ENCODE data around the gene NDUFAF3. TPM values are rescaled to one million over a fixed set of nuclear protein-coding genes. Genes with fewer than 3 reads are reported as not detected.

Gene NDUFAF3, protein sequence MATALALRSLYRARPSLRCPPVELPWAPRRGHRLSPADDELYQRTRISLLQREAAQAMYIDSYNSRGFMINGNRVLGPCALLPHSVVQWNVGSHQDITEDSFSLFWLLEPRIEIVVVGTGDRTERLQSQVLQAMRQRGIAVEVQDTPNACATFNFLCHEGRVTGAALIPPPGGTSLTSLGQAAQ
- 55.2 TPM for polyA plus RNA-seq (ENCODE audit: insufficient read length)

DNA sequence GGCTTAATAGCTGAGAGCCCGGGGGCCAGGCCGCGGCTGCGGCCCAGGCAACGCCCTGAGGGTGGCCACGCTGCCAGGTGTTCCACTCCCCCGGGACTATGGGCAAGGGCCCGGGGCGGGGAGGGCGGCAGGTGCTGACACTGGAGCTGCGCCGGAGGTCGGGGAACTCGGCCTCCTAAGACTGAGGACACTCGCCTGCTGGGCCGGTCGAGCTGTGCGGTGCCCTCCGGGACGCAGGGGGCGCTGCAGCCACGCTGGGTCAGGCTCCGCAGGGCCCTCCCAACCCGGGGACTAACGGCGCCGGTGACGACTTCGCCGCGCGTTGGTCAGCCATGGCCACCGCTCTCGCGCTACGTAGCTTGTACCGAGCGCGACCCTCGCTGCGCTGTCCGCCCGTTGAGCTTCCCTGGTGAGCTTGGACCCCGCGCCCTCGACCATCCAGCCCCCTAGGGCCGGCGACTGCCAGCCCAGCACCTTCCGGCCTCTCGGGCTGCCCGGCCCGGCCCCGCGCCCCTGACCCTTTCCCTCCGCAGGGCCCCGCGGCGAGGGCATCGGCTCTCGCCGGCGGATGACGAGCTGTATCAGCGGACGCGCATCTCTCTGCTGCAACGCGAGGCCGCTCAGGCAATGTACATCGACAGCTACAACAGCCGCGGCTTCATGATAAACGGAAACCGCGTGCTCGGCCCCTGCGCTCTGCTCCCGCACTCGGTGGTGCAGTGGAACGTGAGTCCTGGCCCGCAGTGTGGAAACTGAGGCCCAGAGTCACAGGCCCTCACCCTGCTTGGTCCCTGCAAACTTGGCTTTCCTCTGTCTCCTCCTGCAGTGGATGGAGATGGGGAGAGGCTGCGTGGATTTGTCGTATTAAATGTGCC lies at the start of gene NDUFAF3:
Gene NDUFAF3, plus strand, starts transcription at position 309 of the 875 bp plus-strand sequence. Its CDS starts 24 bp downstream, at position 333.
- peak; percentile 95 for DNase-seq

DNA sequence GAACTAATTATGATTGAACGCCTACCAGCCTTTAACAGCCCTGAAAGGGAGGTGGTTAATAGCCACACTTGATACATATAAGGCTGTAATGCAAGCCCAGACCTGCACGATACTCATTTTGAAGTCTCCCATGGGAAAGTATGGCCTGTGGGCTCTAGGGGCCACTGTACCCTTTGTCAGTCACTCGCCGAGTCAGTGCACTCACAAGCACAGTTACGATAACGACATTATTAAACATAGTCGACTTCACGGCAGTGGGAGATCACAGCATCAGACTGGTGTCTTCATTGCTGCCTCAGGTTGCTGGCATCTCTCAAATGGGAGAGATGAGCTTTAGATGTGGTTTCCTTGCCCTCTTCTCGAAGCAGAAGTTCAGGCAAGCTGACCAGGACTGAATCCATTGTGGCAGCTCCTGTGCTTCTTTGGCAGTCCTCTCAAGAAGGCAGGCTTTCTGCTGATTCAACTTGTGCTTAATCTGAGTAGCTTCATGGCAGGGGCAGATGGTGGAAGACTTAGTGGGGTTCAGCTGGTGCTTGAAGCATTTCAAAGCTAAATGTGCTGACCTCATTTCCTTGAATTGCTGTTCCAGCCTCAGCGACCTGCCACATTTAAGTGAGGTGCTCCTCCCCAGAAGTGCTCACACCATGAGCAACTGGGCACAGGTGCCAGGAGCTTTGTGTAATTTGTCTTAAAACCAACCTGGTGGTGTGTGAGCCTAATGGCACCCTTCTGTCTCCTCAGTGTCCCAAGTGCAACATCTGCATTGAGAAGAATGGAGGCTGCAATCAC lies 47.7 kb upstream of the NDUFAF3 start:
- DNase-seq, result no peak

DNA sequence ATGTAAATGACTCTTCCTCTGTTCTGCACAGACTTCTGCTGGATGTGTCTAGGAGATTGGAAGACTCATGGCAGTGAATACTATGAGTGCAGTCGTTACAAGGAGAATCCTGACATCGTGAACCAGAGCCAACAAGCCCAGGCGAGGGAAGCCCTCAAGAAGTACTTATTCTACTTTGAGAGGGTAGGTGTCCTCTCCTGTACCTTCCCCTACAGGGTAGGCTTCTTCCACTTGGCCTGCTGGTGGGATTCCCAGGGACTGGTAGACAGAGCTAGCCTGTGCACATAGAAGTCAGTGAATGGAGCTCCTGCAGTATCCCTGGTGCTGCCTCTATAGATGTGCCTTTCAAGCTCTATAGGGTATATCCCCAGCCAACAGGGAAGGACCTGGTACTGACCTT lies 42.5 kb upstream of the NDUFAF3 start:
- no peak for DNase-seq

DNA sequence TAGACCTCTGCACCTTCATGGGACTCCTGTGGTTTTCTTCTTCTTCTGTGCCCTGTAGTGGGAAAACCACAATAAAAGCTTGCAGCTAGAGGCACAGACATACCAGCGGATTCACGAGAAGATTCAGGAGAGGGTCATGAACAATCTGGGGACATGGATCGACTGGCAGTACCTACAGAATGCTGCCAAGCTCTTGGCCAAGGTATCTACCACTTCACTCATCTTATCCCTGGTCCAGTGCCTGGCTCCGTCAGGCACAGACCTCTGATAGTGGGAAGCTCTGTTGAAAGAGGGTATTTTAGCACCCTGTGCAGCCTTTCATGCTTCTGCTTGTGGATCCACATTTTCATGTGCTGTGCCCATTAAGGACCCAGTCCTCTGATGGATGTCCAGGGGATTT lies 41.6 kb upstream of the NDUFAF3 start:
- no peak for DNase-seq

DNA sequence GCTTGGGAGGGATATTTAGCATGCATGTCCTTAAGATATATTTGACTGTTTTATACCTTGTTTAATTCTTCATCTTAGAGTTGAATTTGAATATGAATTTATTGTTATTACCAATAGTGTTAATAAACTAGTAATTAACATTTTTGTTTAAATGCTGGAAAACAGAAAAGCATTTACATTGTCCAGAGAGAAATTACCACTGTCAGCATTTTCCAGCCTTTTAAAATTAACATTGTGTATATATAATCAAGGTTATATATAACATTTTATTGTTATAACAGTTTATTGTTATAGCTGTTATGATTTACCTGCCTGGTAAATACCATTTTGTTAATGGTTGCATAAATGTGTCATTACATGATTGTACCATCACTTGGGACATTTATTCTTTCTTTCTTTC lies 39.9 kb upstream of the NDUFAF3 start:
- DNase-seq, result no peak

DNA sequence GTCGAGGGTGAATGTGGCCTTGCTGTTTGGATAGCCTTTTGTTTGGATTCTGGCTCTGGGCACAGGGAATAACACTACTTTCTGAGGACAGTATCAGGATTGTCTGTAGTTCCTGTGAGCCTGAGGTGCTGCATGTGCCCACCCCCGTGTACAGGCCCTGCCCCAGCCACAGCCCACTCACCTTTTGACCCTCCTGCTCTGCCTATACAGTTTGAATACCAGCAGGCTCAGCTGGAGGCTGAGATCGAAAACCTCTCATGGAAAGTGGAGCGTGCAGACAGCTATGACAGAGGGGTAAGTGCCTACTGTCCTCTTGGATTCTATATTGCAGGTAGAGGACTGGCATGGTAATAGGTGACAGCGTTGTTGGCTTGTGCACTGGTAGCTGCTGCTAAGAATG lies 39.2 kb upstream of the NDUFAF3 start:
- no peak for DNase-seq

DNA sequence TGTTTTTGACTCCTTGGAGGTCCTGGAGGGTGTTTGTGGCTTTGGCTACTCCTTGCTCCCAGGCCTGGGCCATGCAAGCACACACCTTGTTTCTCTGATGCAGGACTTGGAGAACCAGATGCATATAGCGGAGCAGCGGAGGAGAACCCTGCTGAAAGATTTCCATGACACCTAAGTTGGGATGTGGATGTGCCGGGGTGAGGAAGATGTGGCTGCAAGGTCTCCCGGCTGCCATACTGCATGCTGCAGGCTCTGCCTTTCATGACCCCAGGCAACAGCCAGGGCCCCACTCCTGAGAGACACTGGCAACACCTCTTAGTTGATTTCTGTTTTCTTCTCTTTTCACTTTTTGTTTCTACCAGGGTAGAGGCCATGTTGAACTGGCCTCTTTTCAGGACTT lies 38.8 kb upstream of the NDUFAF3 start:
- no peak for DNase-seq

DNA sequence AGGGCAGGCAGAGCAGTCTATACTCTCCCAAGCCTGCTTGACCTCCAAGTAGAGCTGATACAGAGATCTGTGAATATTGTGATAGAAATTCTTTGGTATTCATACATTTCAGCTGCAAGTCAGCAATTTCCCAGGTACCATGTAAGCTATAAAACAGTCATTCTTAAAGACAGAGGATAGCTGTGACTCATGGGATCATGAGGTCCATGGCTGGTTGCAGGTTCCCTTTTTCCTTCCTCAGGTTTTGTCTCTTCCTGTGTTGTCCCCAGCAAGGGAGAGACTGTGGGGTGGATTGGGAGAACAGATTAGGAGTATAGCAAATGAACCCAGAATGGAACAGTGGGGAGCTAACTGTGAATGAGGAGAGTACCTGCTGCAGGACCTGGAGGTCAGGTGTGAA lies 37.3 kb upstream of the NDUFAF3 start:
- DNase-seq, result no peak

DNA sequence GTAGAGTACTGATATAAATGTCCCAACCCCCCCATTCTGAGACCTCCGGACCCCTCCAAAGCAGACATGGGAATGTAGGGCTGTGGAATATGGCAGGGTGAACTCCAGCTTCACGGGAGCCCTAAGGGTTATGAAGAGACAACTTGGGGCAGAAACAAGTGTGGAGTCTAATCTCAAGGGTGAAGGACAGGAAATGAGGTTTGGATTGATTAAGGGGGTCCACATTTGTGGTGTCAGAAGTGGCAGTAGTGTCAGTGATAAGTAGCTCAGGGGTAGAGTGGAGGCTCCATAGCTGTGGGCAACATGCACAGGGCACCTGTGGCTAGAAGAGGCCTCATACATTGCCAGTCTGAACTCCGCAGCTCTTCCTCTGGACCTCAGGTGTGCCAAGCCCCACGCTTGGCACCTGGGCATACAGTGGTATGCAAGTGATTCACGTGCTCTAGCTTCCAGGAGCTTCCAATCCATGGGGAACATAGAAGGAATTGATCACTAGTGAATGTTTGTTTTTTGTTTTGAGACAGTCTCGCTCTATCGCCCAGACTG lies 36.0 kb upstream of the NDUFAF3 start:
- no peak for DNase-seq

DNA sequence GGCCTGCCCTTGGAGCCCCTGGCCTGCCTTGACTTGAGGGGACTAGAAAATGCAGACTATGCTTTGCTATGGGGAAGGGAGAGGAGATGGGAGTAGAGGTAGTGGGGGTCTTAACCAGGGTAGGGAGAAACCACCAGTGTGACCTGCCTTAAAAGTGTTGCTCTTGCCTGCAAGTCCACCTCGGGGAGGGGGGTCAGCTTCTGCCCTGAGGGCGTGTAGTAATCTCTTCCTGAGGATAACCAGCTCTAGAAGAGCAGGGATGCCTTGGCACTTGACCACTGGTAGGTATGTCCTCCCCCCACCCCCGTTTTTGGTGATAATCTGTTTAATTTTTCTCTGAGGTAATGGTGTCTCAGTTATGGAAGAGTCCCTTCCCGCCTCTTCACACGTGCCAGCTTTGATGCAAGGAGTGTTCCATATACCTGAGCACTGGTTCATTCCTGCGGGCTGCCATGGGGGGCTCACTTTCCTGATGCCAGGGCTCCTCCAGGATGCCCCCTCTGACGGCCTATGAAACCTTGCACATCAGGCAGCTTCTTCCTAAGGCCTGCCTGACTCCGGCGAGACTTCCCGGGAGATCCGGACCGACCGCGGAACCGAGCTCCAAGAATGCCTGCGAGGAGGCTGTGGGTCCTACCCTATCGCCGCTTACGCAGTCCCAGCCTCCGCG lies 32.7 kb upstream of the NDUFAF3 start:
- DNase-seq, result no peak

DNA sequence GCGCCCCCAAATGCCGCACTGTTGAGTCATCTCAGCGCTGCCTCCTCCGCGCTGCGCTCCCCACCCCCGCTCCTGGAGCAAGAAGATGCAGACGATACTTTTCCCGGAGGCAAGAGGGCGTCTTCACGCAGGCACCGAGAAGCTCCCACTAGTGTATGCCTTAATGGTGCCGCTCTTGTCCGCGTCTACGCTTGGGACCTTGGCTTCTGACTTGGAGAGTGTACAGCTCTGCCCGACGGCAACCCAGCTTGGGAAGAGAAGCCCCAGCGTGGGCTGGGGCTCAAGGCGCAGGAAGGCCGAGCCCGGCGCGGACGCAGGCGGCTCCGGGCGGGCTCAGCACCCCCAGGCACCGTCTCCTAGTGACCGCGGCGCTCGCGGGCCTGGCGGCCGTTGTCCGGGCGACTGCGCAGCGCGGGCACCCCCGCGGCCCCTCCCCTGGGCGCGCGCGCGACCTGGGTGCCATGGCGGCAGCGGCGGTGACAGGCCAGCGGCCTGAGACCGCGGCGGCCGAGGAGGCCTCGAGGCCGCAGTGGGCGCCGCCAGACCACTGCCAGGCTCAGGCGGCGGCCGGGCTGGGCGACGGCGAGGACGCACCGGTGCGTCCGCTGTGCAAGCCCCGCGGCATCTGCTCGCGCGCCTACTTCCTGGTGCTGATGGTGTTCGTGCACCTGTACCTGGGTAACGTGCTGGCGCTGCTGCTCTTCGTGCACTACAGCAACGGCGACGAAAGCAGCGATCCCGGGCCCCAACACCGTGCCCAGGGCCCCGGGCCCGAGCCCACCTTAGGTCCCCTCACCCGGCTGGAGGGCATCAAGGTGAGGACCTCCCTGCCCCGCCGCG lies 31.9 kb upstream of the NDUFAF3 start, which contains the start of gene P4HTM:
Gene P4HTM, plus strand, starts transcription at position 446 of the 840 bp plus-strand sequence. Its CDS starts 16 bp downstream, at position 462.
- DNase-seq, result peak; percentile 89

DNA sequence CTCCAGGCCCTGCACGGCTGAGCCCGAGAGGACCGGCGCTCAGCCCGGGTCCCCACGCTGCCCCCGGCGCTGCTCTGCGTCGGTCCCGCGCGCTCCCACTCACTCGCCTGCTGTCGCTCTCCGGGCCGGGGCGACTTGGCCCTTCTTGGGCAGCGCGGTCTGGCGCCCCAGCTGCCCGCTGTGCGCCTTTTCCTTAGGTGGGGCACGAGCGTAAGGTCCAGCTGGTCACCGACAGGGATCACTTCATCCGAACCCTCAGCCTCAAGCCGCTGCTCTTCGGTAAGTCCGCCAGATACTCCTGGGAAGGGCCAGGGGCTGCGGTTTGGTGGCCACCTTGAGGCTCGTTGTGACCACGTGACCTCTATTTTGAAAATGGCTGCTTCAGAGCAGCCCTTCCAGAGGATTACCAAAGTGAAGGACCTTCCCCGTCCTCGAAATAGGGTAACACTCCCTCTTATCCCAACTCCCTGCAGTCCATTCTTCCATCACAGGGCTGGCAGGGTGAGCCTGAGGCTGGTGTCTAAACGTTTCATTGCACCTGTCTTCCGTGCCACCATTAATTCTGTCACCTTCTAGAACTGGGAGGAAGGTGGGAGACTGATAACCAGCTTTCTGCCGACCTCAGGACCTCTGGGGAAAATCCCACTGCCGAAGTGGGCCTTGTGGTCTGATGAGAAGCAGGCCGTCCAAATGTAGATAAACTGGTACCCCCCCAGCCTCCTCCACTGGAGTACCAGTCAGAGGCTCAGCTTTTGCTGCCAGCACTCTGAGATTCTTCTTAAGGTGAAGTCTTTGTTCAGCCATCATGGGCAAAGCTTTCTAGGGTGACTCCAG lies 31.1 kb upstream of the NDUFAF3 start:
- DNase-seq, result no peak

DNA sequence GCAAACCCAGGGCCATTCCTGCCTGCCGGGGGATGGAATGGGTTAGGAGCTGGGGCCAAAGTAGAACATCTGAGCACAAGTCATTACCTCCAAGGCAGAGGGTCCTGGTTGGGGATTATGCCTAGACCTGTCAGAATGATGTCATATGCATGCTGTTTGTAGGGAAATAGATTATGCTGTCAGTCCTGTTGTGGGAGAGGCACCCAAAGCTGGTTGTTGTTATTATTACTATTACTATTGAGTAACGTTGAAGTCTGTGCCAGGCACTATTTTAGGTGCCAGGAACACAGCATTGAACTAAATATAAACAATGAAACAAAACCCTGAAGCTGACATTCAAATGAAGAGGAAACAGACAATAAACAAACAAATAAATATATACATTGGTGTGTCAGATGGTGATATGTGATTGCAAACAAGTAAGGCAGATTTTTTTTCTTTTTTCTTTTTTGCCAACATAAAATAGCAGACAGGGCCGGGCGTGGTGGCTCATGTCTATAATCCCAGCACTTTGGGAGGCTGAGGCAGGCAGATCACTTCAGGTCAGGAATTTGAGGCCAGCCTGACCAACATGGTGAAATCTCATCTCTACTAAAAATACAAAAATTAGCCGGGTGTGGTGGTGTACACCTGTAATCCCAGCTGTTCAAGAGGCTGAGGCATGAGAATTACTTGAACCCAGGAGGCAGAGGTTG lies 29.9 kb upstream of the NDUFAF3 start:
- no peak for DNase-seq

DNA sequence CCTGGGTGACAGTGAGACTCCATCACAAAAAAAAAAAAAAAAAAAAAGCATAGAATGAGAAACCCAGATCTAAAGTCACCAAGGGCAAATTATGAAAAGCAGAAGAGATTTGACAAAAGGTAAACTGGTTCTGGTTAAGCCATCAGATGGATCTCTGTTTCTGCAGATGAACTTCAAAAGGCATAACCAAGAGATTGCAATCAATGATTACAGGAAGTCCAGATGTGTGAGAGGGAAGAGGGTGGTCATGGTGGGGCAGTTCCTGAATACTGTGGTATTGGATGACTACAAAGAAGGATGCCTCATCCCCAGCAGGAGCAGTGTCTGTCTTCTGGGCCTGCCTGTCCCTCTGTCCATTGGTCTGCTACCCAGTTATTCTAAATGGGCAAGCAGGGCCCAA lies 28.1 kb upstream of the NDUFAF3 start:
- DNase-seq, result no peak

DNA sequence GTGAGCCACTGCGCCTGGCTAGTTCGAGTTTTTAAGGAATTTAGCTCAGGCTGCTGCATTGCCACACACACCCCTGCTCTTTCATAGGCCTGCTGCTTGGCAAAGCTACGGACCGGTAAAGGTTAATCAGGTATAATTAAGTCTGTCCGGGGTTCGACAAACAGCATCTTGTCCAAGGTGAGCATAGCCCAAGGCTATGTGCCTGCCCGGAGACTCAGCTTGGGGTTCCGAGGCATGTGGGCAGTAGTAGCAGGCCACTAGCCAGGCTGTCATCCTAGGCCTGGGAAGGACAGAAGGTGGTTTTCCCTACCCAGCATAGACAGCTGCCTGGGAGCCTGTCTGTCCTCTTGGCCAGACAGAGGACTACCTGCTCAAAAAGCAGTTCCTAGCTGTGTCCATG lies 25.3 kb upstream of the NDUFAF3 start:
- no peak for DNase-seq

DNA sequence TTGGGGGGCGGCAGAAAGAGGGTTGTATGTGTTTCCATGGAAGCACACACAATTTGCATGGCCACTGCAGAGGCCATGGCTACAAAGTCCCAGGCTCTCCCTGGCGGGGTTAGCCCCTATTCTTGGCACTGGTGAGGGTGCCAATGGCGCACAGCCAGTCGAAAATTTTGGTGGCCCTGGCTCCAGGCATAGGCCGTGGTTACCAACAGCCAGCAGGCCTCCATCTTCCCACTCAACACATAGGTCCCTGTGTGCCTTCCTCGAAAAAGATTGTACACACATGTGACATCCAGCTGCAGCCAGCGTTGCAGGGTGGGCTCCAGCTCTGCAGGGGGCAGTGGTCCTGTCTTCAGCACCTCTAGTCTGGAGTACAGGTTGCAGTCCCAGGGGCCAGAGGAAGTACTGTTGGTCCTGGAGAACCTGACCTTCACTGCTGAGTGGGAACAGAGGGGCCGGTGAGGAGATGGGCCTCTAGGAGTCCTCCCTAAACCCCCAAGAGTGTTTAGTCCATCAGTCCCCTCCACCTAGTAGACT lies 24.8 kb upstream of the NDUFAF3 start:
- no peak for DNase-seq

DNA sequence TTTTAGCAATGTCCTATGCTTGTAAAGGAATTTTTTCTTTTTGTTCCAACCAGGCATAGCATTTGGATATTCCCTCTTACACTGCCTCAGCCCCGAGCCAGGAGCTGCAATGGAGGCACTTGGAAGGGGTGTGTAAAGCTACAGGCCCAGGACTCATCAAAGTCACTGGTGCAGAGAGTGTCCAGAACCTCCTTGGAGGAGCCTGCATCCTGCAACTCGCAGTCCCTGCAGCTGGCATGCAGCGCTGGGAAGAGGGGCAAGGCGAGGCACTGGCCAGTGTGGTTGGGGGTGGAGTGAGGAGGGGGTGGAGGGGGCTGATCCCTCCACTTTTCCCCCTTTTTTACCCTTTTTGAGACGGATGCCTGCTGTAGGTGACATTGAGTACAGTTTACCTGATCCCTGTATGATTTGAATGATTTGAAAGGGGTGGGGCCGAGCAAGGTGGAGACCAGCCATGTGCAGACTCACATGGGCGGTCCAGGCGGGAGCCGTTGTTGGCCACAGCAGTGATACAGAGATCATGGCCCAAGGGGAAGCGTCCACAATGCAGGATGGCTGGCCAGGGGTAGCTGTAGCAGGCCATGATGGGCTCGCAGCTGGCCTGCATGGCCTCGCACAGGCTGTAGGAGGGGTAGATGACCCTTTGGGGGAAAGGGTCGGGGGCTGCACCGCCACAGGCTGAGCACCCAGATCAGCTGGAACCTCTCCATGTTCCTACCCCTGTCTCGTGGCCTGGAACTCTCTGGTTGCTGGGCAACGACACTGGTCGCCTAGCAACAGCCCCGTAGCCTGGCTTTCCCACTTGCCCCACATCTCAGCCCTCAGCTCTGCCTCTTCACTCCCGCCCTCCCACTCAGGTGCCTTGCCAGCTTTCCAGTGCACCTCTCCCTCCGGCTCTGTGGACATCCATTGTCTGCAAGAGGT lies 23.9 kb upstream of the NDUFAF3 start:
- no peak for DNase-seq
